Fibroblast of skin of scalp (primary cell): ENCODE results near the gene ITCH.
"Not testable (repeated sequence)": the region's sequence is repeated elsewhere in the genome, so short reads cannot be mapped to it uniquely, and the experiment has no call there.

ENCODE experiments used
- DNase-seq: peaks from one replicate; pipeline ENCODE4 v3.0.0-alpha.2; 2013

The ITCH gene

DNA sequence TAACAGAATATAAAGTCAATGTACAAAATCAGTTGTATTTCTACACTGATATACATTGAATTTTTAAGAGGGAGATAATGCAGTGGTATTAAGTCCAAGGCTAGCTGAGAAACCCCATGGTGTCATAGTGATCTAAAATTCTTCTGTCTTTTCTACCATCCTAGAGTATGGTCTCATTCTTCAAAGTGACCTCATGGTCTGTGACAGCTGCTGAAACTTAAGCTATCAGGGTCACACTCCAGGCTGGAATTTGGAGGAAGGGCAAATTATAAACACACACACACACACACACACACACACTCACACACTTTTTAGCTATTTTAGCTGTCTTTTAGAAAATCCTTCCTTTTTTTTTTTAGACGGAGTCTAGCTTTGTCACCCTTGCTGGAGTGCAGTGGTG, 105.9 kb downstream of the ITCH start:
- DNase-seq: no peak

DNA sequence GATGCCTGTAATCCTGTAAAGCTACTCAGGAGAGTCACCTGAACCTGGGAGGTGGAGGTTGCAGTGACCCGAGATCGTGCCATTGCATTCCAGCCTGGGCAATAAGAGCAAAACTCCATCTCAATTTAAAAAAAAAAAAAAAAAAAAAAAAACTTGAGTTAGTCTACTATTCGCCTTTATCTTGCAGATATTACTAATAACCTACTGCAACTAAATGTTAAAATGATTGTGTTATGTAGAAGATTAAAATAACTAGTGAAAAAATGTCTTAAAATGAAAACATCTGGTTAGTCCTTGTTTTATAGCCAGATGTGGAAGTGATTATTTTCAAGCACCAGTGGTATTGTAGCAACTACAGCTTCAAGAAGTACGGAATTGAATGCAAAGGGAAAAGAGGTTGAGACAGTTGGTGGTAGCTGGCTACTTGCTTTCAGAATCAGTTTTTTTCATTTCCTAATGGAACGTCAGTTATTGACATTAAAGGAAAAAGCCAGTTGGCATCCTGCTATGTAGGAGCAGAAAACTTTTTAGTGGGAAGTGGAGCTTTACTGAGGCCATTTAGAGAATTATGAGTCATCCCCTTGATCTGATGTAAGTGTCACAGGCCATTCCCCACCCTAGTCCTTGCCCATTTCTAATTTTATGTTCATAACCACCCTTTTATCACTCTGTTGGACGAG, 109.3 kb downstream of the ITCH start:
- peak; percentile 72 for DNase-seq

DNA sequence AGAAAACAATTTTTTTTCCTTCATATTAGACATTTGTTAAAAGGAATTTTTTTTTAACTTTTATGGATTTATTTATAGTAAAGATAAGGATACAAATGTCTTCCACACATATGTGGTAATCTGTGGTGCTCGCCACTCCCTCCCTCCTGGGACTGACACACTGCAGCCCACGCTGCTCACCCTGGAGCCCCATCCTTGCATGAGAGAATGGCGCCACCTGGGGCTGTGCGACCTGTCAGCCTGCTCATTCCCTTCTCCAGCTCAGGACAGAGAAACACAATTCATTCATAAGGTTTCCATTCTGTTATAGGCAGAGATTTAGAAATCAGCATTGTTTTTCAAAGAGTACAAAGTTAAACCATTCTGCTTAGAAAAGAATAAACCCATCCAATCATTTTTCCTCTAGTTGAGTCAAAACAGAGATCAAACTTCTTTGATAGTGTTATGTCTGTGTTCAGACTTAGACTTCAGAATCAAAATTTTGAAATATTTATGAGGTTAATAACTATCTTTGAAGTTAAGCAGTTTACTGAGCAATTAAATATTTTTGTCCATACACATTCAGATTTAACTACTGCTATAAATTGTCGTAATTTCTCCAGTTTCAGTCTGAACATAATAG, 110.3 kb downstream of the ITCH start:
- peak; percentile 40 for DNase-seq

DNA sequence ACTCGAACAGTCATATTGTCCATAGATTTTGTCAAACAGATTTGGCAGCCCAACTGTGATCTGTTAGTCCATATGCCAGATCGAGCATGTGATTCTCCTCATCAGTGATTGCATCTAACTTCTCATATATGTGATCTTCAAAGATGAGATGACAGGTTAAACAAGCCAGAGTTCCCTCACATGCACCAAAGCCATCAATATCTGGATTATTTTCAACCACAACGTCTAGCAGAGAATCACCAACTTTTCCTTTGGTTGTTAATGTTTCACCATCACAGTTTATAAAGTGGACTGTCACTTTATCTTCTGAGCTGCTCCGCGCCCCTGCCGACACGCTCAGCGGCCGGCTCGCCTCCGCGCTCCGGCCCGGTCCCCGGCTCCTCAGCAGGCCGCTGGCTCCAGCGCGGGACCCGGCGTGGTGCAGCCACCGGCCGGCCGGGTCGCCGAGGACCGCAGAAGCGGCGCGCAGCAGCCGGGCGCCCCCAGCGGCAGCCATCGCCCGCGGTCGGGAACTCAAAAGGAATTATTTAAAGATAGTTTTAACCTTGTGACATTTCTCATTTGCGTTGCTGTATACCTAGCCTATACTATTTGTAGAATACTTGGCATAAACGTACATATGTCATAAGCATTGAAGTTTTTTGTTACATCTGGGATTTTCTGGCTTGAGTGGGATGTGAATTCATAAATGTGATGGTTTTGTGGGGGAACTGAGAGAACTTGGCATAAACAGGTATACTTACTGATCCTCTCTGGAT, 113.1 kb downstream of the ITCH start:
- DNase-seq: peak; percentile 36

DNA sequence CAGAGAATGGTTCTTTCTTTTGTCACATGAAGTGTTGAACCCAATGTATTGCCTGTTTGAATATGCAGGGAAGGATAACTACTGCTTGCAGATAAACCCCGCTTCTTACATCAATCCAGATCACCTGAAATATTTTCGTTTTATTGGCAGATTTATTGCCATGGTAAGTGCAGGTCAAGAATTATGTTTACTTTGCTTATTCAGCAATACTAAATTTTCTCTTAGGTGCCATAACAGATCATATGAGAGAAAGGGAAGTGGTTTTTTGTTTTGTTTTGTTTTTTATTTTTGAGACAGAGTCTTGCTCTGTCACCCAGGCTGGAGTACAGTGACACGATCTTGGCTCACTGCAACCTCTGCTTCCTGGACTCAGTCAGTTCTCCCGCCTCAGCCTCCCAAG, 116.6 kb downstream of the ITCH start:
- no peak for DNase-seq

DNA sequence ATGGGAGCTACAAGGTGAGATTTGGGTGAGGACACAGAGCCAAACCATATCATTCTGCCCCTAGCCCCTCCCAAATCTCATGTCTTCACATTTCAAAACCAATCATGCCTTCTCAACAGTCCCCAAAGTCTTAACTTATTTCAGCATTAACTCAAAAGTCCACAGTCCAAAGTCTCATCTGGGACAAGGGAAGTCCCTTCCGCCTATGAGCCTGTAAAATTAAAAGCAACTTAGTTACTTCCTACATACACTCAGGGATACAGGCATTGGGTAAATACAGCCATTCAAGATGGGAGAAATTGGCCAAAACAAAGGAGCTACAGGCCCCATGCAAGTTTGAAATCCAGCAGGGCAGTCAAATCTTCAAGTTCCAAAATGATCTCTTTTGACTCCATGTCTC, 119.1 kb downstream of the ITCH start:
- not testable (repeated sequence) for DNase-seq

DNA sequence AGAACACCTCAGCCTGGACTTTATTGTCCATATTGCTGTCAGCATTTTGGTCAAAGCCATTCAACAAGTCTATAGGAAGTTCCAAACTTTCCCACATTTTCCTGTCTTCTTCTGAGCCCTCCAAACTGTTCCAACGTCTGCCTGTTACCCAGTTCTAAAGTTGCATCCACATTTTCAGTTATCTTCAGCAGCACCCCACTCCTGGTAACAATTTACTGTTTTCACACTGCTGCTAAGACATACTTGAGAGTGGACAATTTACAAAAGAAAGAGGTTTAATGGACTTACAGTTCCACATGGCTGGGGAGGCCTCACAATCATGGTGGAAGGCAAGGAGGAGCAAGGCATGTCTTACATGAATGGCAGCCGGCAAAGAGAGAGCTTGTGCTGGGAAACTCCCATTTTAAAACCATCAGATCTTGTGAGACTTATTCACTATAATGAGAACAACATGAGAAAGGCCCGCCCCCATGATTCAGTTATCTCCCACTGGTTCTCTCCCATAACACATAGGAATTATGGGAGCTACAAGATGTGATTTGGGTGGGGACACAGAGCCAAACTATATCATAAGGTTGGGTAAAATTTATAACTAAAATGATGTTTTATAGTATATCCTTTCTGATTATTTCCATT, 120.6 kb downstream of the ITCH start:
- not testable (repeated sequence) for DNase-seq

DNA sequence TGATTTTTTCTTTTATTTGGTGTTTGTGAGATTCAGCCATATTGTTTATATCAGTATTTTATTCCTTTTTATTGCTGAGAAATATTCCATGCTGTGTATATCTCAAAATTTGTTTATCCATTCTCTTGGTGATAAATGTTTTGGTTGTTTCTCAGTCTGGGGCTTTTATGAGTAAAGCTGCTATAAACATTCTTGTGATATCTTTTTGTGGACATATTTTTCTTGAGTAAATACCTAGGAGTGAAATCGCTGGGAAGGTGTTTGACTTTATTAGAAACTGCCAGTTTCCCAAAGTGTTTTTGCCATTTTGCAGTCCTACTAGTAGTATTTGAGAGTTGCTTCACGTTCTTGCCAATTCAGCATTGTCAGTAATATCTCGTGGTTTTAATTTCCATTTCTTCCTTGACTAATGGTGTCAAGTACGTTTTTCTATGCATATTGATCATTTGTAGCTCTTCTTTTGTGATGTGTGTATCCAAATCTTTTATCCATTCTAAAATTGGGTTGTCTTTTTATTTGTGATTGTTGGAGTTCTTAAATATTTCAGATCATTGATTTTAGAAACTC, 122.1 kb downstream of the ITCH start:
- DNase-seq: no peak

DNA sequence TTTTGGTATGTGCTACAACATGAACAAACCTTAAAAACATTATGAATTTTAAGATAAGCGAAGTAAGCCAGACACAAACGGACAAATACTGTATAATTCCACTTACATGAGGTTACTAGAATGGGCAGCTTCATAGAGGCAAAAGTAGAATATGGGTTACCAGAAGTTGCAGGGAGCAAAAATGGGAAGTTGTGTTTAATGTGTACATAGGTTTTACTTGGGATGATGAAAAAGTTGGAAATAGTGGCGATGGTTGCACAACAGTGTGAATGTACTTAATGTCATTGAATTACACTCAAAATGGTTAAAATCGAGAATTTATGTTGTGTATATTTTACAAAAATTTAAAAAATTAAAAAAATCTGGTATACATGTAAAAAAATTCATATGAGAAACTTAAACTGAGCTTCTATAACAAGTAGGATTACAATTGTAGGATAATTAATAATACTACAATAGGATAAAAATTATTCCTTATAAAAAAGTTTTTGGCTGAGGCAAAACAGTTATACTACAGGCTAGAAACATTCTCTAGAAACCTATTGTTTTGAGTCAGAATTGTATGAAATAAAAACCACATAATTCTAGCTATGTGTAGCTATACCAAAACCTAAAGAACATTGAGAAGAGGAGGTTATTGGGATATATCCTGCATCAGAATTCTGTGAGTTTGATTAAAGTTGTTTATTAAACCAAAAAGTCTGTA, 128.3 kb downstream of the ITCH start:
- DNase-seq: no peak

DNA sequence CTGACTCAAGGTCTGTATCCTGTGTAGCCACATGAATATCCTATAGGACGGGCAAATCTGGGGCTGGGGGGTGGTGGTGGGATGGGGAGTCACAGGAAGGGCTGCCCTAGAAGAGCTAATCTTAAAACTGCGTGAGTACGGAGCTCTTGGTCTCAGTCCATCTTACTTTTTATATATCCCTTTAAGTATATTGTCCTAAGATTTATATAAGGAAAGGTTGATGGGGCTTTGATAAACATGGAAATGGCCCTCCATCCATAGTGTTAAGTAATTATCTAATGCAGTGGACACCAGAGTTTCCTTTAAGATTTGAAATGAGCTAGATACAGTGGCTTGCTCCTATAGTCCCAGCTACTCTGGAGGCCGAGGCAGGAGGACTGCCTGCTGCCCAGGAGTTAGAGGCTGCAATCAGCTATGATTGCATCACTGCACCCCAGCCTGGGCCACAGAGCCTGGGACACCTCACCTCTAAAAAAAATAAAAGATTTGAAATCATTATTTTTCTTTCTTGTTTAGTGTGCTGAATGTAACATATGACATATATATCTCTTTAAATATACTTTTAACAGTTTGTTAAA, 128.9 kb downstream of the ITCH start:
- no peak for DNase-seq

DNA sequence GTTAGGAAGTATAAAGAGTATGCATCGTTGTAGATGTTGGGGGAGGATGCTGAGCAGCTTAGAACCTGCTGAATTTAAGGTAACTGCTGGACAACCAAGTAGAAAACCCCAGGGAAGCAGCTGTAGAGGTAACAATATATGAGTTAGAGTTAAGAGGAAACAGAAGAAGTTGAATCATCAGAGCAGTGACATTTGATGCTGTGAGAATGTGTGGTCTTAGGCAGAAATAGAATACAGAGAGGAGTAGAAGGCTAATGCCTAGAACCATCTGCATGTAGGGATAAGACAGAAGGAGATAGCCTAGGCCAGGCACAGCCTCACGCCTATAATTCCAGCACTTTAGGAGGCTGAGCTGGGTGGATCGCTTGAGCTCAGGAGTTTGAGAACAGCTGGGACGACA, 130.6 kb downstream of the ITCH start:
- no peak for DNase-seq

DNA sequence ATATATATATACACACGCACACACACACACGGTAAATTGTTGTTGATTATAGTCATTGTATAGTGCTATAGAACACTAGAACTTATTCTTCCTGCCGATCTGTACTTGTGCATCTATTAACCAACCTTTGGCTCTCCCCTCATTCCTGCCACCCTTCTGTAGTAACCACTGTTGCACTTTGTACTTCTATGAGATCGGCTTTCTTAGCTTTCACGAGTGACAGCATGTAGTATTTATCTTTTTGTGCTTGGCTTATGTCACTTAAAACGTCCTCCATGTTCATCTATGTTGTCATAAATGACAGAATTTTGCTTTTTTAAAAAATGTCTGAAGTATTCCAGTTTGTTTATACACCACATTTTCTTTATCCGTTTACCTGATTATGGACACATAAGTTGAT, 132.2 kb downstream of the ITCH start:
- no peak for DNase-seq

DNA sequence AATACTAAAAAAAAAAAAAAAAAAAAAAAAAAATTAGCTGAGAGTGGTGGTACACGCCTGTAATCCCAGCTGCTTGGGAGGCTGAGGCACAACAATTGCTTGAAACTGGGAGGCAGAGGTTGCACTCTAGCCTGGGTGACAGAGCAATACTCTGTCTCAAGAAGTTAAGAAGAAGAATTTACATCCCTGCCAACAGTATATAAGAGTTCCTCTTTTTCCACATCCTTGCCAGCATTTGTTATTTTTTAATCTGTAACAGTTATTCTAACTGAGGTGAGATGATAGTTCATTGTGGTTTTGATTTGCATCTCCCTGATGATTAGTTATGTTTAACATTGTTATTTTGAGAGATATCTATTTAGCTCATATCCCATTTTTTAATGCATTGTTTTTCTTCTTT, 132.8 kb downstream of the ITCH start:
- no peak for DNase-seq

DNA sequence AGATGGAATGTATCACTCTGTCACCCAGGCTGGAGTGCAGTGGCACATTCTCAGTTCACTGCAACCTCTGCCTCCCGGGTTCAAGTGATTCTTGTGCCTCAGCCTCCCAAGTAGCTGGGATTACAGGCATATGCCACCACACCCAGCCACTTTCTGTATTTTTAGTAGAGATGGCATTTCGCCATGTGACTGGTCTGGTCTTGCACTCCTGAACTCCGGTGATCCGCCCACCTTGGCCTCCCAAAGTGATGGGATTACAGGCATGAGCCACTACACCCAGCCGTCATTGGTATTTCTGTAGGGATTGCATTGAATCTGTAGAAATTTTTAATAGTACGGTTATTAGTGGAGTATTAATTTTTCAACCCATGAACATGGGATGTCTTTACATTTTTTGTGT, 134.5 kb downstream of the ITCH start:
- DNase-seq: not testable (repeated sequence)

DNA sequence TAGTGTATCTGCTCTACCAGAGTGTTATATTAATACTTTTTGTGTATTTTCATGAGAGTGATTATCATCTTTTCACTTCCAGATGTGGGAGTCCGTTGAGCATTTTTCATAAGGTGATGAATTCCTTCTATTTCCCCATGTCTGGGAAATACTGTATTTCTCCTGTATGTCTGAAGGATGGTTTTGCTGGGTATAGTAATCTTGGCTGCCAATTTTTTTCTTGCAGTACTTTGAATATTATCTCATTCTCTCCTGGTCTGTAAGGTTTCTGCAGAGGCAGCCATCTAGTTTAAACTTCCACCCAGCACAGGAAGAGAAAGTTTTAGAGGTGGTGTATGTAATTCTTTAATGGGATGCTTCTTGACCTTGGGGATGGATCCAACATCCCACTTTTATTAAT, 137.8 kb downstream of the ITCH start:
- no peak for DNase-seq

DNA sequence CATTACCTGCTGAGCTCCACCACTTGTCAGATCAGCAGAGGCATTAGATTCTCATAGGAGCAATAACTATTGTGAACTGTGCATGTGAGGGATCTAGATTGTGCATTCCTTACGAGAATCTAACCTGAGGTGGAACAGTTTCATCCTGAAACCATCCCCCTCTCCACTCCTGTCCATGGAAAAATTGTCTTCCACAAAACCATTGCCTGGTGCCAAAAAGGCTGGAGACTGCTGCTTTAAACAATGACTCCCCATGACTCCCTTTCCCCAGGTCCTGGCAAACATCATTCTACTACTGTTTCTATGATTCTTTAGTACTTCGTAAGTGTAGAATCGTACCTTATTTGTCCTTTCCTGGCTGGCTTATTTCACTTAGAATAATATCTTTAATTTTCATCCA, 143.4 kb downstream of the ITCH start:
- DNase-seq: no peak

DNA sequence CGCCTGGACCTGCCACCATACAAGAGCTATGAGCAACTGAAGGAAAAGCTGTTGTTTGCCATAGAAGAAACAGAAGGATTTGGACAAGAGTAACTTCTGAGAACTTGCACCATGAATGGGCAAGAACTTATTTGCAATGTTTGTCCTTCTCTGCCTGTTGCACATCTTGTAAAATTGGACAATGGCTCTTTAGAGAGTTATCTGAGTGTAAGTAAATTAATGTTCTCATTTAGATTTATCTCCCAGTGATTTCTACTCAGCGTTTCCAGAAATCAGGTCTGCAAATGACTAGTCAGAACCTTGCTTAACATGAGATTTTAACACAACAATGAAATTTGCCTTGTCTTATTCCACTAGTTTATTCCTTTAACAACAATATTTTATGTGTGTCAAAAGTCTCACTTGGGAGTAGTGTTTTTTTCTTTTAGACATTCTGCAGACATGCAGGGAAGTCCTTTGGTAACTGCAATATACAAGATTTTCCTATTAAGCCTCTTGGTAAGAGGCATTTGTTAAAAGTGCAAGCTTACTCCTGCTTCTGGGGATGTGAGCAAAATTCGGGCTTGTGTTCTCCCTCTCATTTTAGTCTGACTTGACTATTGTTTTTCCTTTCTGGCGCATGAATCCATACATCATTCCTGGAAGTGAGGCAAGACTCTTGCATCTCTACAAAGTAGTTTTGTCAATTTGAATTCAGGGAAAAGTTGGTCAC, 144.8 kb downstream of the ITCH start:
- DNase-seq: no peak

DNA sequence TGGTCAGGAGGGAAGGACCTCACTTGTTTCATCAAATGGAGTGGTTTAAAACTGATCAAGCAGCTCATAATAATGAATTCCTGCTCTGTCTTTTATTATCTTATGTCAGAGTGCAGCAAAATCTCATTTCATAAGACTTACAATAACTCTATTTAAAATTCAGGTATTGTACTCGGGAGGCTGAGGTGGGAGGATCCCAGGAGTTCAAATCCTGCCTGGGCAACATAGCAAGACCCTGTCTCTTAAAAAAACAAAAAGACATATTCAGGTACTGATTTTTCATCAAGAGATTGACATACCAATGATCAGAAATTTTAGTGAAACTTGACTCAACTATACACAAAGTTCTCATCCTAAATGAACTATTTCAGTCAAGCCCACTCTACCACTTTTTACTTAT, 147.5 kb downstream of the ITCH start:
- no peak for DNase-seq

DNA sequence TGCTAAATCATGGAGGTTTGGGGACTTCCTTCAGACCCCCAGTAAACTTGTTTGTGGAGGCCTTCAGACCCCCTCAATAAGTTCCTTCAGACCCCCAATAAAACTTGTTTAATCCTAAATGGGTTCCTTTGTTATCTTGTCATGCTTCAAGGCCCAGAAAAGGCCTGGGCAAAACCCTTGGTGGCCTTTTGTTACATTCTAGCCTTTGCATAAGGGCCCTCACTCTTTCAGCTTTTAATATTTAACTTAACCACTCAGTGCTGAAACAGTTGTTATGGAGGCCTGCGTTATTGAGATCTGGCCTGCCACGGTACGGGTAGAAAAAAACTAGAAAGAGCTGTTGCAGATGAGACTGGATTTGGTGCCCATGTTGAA, 148.8 kb downstream of the ITCH start:
- DNase-seq: no peak

DNA sequence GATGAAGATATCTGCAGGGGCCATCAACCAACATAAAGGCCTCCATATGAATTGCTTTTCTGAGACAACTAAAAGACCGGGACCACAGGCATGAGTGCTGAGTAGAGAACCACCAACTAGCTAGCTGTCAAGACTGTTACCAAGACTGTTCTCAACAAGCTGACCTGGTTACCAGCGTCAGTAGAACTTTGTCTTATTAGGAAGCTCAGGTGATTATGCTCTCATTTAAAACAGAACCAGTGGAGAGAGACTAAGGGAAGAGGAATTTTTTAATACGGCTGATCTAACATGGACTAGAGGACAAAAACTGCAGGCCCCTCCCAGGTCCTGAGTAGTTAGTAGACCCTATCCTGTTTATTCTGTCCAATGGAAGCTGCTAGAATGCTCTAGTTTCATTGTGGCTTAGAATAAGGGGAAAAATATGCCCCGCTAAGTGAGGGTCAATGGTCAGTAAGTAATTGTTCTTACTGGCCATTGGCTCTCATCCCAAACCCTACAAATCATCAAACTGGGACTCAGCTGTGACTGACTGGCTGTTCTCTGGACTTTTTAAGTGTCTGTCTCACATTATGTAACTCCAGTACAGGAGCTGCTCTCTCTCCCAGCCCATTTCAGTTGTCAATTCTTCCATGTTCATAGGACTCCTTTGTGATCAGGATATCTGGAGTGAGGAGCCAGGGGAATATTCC, 149.3 kb downstream of the ITCH start:
- DNase-seq: no peak

DNA sequence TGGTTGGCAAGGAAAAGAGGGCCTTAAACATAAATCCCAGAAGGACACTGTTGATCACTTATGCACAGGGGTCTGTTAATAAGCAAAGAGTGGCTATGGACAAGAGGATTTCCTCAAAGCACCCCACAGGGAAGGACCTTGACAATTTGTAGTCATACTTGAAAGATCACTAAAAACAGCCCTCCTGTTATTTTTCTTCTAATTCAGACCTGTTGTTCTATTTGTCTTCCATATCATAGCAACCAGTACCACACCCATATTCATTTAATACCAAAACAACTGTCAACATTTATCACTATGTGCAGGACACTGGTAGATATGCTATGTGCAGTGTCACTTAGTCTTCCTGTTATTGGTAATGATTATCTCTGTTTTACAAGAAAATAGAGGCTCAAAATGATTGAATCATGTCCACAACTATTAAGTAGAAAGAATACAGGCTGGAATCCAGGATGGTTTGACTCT, 149.9 kb downstream of the ITCH start:
- DNase-seq: no peak
